Breast epithelium (tissue), 3 donors: ENCODE data around the gene AVPR2.

Source experiments
- POLR2A ChIP-seq: fragments of 450-650 bp; IDR thresholded peaks from one replicate; pipeline ENCODE4 v1.6.1; 2016; ENCODE audit warnings: antibody characterized with exemption, mild to moderate bottlenecking, moderate library complexity
- POLR2AphosphoS5 ChIP-seq, 3 donors: sonication (generic); formaldehyde crosslinking; IDR thresholded peaks; one replicate each; pipeline ENCODE4 v1.6.1; 2017; ENCODE audit warnings: antibody characterized with exemption in 3 of 3
- TF ChIP-seq, protein P1 (sequence below), 3 donors: fragments of 450-650 bp; IDR thresholded peaks; one replicate each; pipeline ENCODE4 v1.5.1; 2016 to 2017; ENCODE audit warnings: antibody characterized with exemption in 3 of 3, mild to moderate bottlenecking in 3 of 3, moderate library complexity in 3 of 3

DNA sequence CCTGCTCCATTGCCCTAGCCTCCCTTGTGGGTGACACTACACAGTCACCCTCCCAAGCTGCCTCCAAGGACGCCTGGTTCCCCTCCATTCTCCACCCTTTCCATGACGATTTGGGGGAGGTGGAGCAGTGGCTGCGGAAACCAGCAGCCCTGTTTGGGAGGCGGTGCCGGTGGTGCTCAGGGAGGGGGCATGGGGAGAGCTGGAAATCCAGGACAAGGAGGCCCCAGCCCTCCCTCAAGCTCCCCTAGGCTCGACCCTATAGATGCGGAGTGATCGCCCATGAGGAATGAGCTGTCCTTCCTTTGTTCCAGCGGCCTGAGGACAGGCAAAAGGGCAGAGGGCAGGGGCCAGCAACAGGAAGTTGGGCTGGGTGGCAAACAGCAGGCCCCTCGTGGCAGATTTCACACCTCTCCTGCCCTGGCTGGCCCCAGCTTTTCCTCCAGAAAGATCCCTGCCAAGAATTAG is 43.6 kb downstream of the AVPR2 start:
- TF ChIP-seq, protein P1, sequence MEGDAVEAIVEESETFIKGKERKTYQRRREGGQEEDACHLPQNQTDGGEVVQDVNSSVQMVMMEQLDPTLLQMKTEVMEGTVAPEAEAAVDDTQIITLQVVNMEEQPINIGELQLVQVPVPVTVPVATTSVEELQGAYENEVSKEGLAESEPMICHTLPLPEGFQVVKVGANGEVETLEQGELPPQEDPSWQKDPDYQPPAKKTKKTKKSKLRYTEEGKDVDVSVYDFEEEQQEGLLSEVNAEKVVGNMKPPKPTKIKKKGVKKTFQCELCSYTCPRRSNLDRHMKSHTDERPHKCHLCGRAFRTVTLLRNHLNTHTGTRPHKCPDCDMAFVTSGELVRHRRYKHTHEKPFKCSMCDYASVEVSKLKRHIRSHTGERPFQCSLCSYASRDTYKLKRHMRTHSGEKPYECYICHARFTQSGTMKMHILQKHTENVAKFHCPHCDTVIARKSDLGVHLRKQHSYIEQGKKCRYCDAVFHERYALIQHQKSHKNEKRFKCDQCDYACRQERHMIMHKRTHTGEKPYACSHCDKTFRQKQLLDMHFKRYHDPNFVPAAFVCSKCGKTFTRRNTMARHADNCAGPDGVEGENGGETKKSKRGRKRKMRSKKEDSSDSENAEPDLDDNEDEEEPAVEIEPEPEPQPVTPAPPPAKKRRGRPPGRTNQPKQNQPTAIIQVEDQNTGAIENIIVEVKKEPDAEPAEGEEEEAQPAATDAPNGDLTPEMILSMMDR (IDR thresholded peaks at IDR 0.05), result no peak
- no peak for TF ChIP-seq POLR2AphosphoS5 (IDR thresholded peaks at IDR 0.05)
- no peak for TF ChIP-seq POLR2A
